WERI-Rb-1 (cell line): ENCODE data around the gene ADCY10.

Experiments used
- DNase-seq: peaks from one replicate; pipeline ENCODE4 v3.0.0-alpha.2; 2020
- H3K27ac ChIP-seq: fragments of 250-450 bp; sonication (Bioruptor Pico); 2 replicates; pipeline ENCODE4 v1.5.1; 2020; ENCODE audit warnings: mild to moderate bottlenecking, moderate library complexity
- H3K27me3 ChIP-seq: fragments of 250-450 bp; sonication (Bioruptor Pico); 2 replicates; pipeline ENCODE4 v1.5.1; 2021; ENCODE audit warnings: mild to moderate bottlenecking, low read depth, moderate library complexity; ENCODE audit not compliant: insufficient read depth, severe bottlenecking
- H3K36me3 ChIP-seq: fragments of 250-450 bp; sonication (Bioruptor Pico); 2 replicates; pipeline ENCODE4 v1.5.1; 2020; ENCODE audit warnings: mild to moderate bottlenecking, moderate library complexity
- H3K4me3 ChIP-seq: 2 replicates; pipeline ENCODE4 v1.5.1; 2011; ENCODE audit warnings: low read depth, mild to moderate bottlenecking, control low read depth, low read length
- H3K9me3 ChIP-seq: fragments of 250-450 bp; sonication (Bioruptor Pico); 2 replicates; pipeline ENCODE4 v1.5.1; 2021; ENCODE audit warnings: mild to moderate bottlenecking, moderate library complexity; ENCODE audit not compliant: severe bottlenecking
- CTCF ChIP-seq: IDR thresholded peaks from 2 replicates; pipeline ENCODE4 v1.5.1; 2011; ENCODE audit warnings: low read depth, mild to moderate bottlenecking, control low read depth, inconsistent platforms, low read length

ADCY10 gene

GRCh38 chr1:167947733-167948132 is 33.8 kb upstream of the ADCY10 start:
- Histone ChIP-seq H3K36me3 (no peaks in the 10 kb centered on the region), H3K4me3 (no peak overlapping the region), H3K27ac (no peak overlapping the region), H3K9me3 (no peaks in the 10 kb centered on the region), H3K27me3 (no peaks in the 10 kb centered on the region)
- TF ChIP-seq CTCF, result no peak
- no peak for DNase-seq

- no peaks in the 10 kb centered on the region for H3K9me3 ChIP-seq
- no peaks in the 10 kb centered on the region for H3K27me3 ChIP-seq
Observed at GRCh38 chr1:167943541-167943940, 29.6 kb upstream of the ADCY10 start.

GRCh38 chr1:167940264-167940663 is 26.3 kb upstream of the ADCY10 start:
- H3K27ac ChIP-seq, result no peak overlapping the region
- H3K9me3 ChIP-seq, result no peaks in the 10 kb centered on the region
- DNase-seq, result no peak
- no peaks in the 10 kb centered on the region for H3K27me3 ChIP-seq
- no peaks in the 10 kb centered on the region for H3K36me3 ChIP-seq
- H3K4me3 ChIP-seq, result no peak overlapping the region
- no peak for TF ChIP-seq CTCF

More at GRCh38 chr1:167943541-167943940, 29.6 kb upstream of the ADCY10 start:
- Histone ChIP-seq H3K27ac (no peak overlapping the region), H3K36me3 (no peaks in the 10 kb centered on the region), H3K4me3 (no peak overlapping the region)
- no peak for TF ChIP-seq CTCF
- no peak for DNase-seq

- Histone ChIP-seq H3K36me3 (no peaks in the 10 kb centered on the region), H3K27ac (no peak overlapping the region), H3K27me3 (no peaks in the 10 kb centered on the region), H3K9me3 (no peaks in the 10 kb centered on the region), H3K4me3 (no peak overlapping the region)
- no peak for TF ChIP-seq CTCF
- DNase-seq, result no peak
Observed at GRCh38 chr1:167938080-167938636, 24.2 kb upstream of the ADCY10 start.

GRCh38 chr1:167937709-167938010 is 23.7 kb upstream of the ADCY10 start:
- no peak for TF ChIP-seq CTCF
- Histone ChIP-seq H3K4me3 (peak overlapping the region; percentile 54), H3K27ac (no peak overlapping the region; the same call in 1 of the 2 replicates), H3K27me3 (no peaks in the 10 kb centered on the region), H3K9me3 (no peaks in the 10 kb centered on the region), H3K36me3 (no peaks in the 10 kb centered on the region)
- no peak for DNase-seq
